H9 (cell line): ENCODE measurements around the gene VDAC2. TPM values are rescaled to one million over a fixed set of nuclear protein-coding genes. Genes with fewer than 3 reads are reported as not detected.

Experiments used
- DNase-seq: peaks from one replicate; pipeline ENCODE4 v3.0.0-alpha.2; 2017
- H2AFZ ChIP-seq: one replicate; pipeline ENCODE4 v1.6.1; 2013; ENCODE audit warnings: mild to moderate bottlenecking, low read length, control low read depth, moderate library complexity
- H2AK5ac ChIP-seq: 2 replicates; pipeline ENCODE4 v1.6.1; 2013; ENCODE audit warnings: low read length, control low read depth, mixed read lengths; ENCODE audit not compliant: insufficient read length
- H2BK120ac ChIP-seq: one replicate; pipeline ENCODE4 v1.6.1; 2013; ENCODE audit warnings: low read depth, mild to moderate bottlenecking, low read length, control low read depth, inconsistent platforms; ENCODE audit not compliant: poor library complexity, severe bottlenecking
- H2BK12ac ChIP-seq: 2 replicates; pipeline ENCODE4 v1.6.1; 2013; ENCODE audit warnings: low read length, control low read depth, mixed read lengths, low read depth; ENCODE audit not compliant: insufficient read length
- H2BK15ac ChIP-seq: 2 replicates; pipeline ENCODE4 v1.6.1; 2013; ENCODE audit warnings: low read depth, low read length, control low read depth
- H2BK20ac ChIP-seq: one replicate; pipeline ENCODE4 v1.6.1; 2013; ENCODE audit warnings: low read depth, mild to moderate bottlenecking, low read length, control low read depth, inconsistent platforms; ENCODE audit not compliant: poor library complexity, severe bottlenecking
- H2BK5ac ChIP-seq: 2 replicates; pipeline ENCODE4 v1.6.1; 2013; ENCODE audit warnings: low read length, control low read depth, mixed read lengths; ENCODE audit not compliant: insufficient read length
- H3K14ac ChIP-seq: 2 replicates; pipeline ENCODE4 v1.6.1; 2013; ENCODE audit warnings: low read length, control low read depth; ENCODE audit not compliant: insufficient read depth
- H3K18ac ChIP-seq: 2 replicates; pipeline ENCODE4 v1.6.1; 2013; ENCODE audit warnings: low read depth, mild to moderate bottlenecking, mixed read lengths, low read length, control low read depth; ENCODE audit not compliant: insufficient read length
- H3K23ac ChIP-seq: 2 replicates; pipeline ENCODE4 v1.6.1; 2013; ENCODE audit warnings: low read length, control low read depth, mixed read lengths, low read depth; ENCODE audit not compliant: insufficient read length
- H3K23me2 ChIP-seq: 2 replicates; pipeline ENCODE4 v1.6.1; 2013; ENCODE audit warnings: low read depth, mild to moderate bottlenecking, mixed read lengths, low read length, control low read depth; ENCODE audit not compliant: insufficient read length, poor library complexity, severe bottlenecking
- H3K27ac ChIP-seq: 2 replicates; pipeline ENCODE4 v1.5.1; 2013; ENCODE audit warnings: low read length, control low read depth, mixed read lengths, low read depth; ENCODE audit not compliant: insufficient read length
- H3K27me3 ChIP-seq: 2 replicates; pipeline ENCODE4 v1.6.1; 2013; ENCODE audit warnings: low read length, control low read depth, inconsistent platforms; ENCODE audit not compliant: insufficient read depth
- H3K4ac ChIP-seq: 2 replicates; pipeline ENCODE4 v1.6.1; 2013; ENCODE audit warnings: low read depth, mild to moderate bottlenecking, control low read depth, inconsistent platforms, low read length, moderate library complexity
- H3K4me1 ChIP-seq: 2 replicates; pipeline ENCODE4 v1.6.1; 2013; ENCODE audit warnings: low read length, control low read depth, inconsistent platforms; ENCODE audit not compliant: insufficient read depth
- H3K4me2 ChIP-seq: 2 replicates; pipeline ENCODE4 v1.6.1; 2013; ENCODE audit warnings: low read length, control low read depth, mixed read lengths; ENCODE audit not compliant: insufficient read length, insufficient read depth
- H3K56ac ChIP-seq: 2 replicates; pipeline ENCODE4 v1.6.1; 2013; ENCODE audit warnings: low read depth, mild to moderate bottlenecking, mixed read lengths, low read length, control low read depth; ENCODE audit not compliant: insufficient read length
- H3K79me1 ChIP-seq: 2 replicates; pipeline ENCODE4 v1.6.1; 2013; ENCODE audit warnings: low read depth, mild to moderate bottlenecking, moderate library complexity, low read length, control low read depth, inconsistent platforms; ENCODE audit not compliant: insufficient read depth, poor library complexity, severe bottlenecking
- H3K79me2 ChIP-seq: 2 replicates; pipeline ENCODE4 v1.6.1; 2013; ENCODE audit warnings: low read length, control low read depth, inconsistent platforms; ENCODE audit not compliant: insufficient read depth
- H3K9ac ChIP-seq: 2 replicates; pipeline ENCODE4 v1.6.1; 2013; ENCODE audit warnings: low read length, control low read depth, mixed read lengths; ENCODE audit not compliant: insufficient read length; ENCODE audit errors: extremely low read depth
- H3K9me3 ChIP-seq: one replicate; pipeline ENCODE4 v1.6.1; 2013; ENCODE audit warnings: low read depth, low read length, inconsistent platforms; ENCODE audit not compliant: control insufficient read depth
- H3T11ph ChIP-seq: one replicate; pipeline ENCODE4 v1.6.1; 2013; ENCODE audit warnings: mild to moderate bottlenecking, low read length, control low read depth, inconsistent platforms
- H4K20me1 ChIP-seq: one replicate; pipeline ENCODE4 v1.6.1; 2013; ENCODE audit not compliant: control insufficient read depth, insufficient read length, insufficient read depth
- H4K5ac ChIP-seq: 2 replicates; pipeline ENCODE4 v1.6.1; 2013; ENCODE audit warnings: low read depth, mild to moderate bottlenecking, mixed read lengths, low read length, control low read depth; ENCODE audit not compliant: insufficient read length
- H4K8ac ChIP-seq: replicated peaks from 2 replicates; pipeline ENCODE4 v1.6.1; 2013; ENCODE audit warnings: low read length, control low read depth, mixed read lengths, low read depth; ENCODE audit not compliant: insufficient read length
- H4K91ac ChIP-seq: 2 replicates; pipeline ENCODE4 v1.6.1; 2013; ENCODE audit warnings: low read depth, mild to moderate bottlenecking, moderate library complexity, mixed read lengths, low read length, control low read depth; ENCODE audit not compliant: insufficient read length
- H3K27ac Mint-ChIP-seq, 3 experiments: 2 replicates in 2 of 3; 3 replicates in 1 of 3; pipeline ENCODE4 v1.8.0; 2020 to 2021; ENCODE audit warnings: mixed read lengths in 3 of 3, mild to moderate bottlenecking in 1 of 3, moderate library complexity in 1 of 3
- H3K27me3 Mint-ChIP-seq: 2 replicates; pipeline ENCODE4 v1.8.0; 2021; ENCODE audit warnings: low read depth, mild to moderate bottlenecking, moderate library complexity, mixed read lengths
- H3K36me3 Mint-ChIP-seq, 3 experiments: 2 replicates in 2 of 3; 3 replicates in 1 of 3; pipeline ENCODE4 v1.8.0; 2020 to 2021; ENCODE audit warnings: low read depth in 3 of 3, mixed read lengths in 3 of 3; ENCODE audit not compliant: insufficient read depth in 1 of 3
- H3K4me1 Mint-ChIP-seq, 2 experiments: 2 replicates each; pipeline ENCODE4 v1.8.0; 2020; ENCODE audit warnings: mixed read lengths in 2 of 2
- H3K4me3 Mint-ChIP-seq, 2 experiments: 2 replicates in 1 of 2; 3 replicates in 1 of 2; pipeline ENCODE4 v1.8.0; 2020 to 2021; ENCODE audit warnings: mild to moderate bottlenecking in 2 of 2, mixed read lengths in 2 of 2, moderate library complexity in 1 of 2
- H3K9me3 Mint-ChIP-seq, 2 experiments: 2 replicates in 1 of 2; 3 replicates in 1 of 2; pipeline ENCODE4 v1.8.0; 2020; ENCODE audit warnings: mild to moderate bottlenecking in 2 of 2, mixed read lengths in 2 of 2, moderate library complexity in 1 of 2
- WGBS: extraction: QIAGEN DNeasy Blood & Tissue Kit; methylation state at CpG from one replicate; pipeline ENCODE4 v1.1.7; 2013; ENCODE audit warnings: missing lambda C conversion rate, low lambda C conversion rate, mixed read lengths; ENCODE audit not compliant: insufficient read length; ENCODE audit errors: extremely low coverage; 5-methylcytosine and 5-hydroxymethylcytosine counted together
- total RNA-seq: library from RNA; stranded (reverse); gene quantifications from 2 replicates; pipeline ENCODE4 v1.2.1, GENCODE V29; 2021
- TF ChIP-seq, protein P1 (sequence below): fragments of 200-600 bp; sonication (generic); conservative IDR thresholded peaks from 3 replicates; pipeline ENCODE4 v1.8.0; 2021; ENCODE audit warnings: antibody characterized with exemption, mild to moderate bottlenecking

Gene VDAC2
- total RNA-seq, 1 experiment from 2014 or later, result 271 TPM

DNA sequence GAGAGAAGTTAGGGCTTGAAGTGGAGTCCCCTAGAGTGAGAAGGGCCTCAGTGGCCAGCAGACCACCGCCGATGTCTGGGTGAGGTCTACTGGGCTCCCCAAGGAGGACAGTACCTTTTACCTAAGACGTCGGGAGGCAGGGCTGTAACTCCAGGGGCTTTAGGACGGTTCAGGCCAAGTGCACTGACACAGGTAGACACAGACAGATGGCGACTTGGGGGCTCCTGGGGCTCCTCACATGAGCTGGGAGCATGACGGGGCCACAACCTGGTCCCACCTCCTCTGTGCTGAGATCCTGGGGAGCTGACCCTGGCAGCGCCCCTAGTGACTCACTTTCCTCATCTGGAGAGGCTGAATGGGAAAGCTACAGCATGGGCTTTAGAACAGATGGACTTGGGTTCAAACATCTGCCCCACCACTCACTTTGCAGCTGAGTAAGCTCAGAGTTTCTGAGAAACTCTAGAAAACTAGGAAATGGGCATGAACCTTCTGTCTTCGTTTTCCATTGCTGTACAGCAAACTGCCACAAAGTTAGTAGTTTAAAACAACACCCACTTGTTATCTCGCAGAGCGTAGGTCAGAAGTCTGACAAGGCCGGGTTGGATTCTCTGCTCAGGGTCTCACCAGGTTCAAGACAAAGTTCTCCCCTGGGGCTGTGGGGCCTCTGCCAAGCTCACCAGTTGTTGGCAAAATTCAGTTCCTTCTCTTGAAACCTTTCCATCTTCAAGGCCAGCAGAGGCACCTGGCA lies 29.9 kb downstream of the VDAC2 start:
- Histone ChIP-seq H2BK120ac (no peak overlapping the region), H3K79me2 (no peaks in the 10 kb centered on the region), H4K91ac (no peak overlapping the region), H2BK12ac (no peak overlapping the region), H3K56ac (no peak overlapping the region), H2AFZ (no peak overlapping the region), H3K4ac (no peak overlapping the region), H3K23me2 (peaks cover under 1% of the 10 kb centered on the region), H3K27ac (no peak overlapping the region), H3K4me2 (no peak overlapping the region), H3K4me1 (no peaks in the 10 kb centered on the region; the same call in 1 of the 2 replicates), H3T11ph (no peak overlapping the region), H3K23ac (no peak overlapping the region), H3K79me1 (no peaks in the 10 kb centered on the region), H3K18ac (no peak overlapping the region), H2BK15ac (no peak overlapping the region), H4K8ac (no peak overlapping the region), H2AK5ac (no peak overlapping the region), H2BK20ac (no peak overlapping the region), H3K27me3 (no peaks in the 10 kb centered on the region), H4K20me1 (no peaks in the 10 kb centered on the region), H3K9me3 (no peaks in the 10 kb centered on the region), H2BK5ac (no peak overlapping the region), H4K5ac (no peak overlapping the region), H3K14ac (no peak overlapping the region), H3K9ac (no peak overlapping the region)
- no peaks in the 10 kb centered on the region for H3K9me3 Mint-ChIP-seq
- no peak for DNase-seq
- peaks cover 8 to 10% of the 10 kb centered on the region in 2 experiments for H3K4me1 Mint-ChIP-seq
- H3K27ac Mint-ChIP-seq, result no peak overlapping the region; a peak in 1 of 7 replicates
- no peak overlapping the region for H3K4me3 Mint-ChIP-seq
- no CpG with 5 or more reads among the region's 12 CpGs for WGBS
- peaks cover 4% of the 10 kb centered on the region for H3K27me3 Mint-ChIP-seq
- H3K36me3 Mint-ChIP-seq, result no peaks in the 10 kb centered on the region
- TF ChIP-seq, protein P1, sequence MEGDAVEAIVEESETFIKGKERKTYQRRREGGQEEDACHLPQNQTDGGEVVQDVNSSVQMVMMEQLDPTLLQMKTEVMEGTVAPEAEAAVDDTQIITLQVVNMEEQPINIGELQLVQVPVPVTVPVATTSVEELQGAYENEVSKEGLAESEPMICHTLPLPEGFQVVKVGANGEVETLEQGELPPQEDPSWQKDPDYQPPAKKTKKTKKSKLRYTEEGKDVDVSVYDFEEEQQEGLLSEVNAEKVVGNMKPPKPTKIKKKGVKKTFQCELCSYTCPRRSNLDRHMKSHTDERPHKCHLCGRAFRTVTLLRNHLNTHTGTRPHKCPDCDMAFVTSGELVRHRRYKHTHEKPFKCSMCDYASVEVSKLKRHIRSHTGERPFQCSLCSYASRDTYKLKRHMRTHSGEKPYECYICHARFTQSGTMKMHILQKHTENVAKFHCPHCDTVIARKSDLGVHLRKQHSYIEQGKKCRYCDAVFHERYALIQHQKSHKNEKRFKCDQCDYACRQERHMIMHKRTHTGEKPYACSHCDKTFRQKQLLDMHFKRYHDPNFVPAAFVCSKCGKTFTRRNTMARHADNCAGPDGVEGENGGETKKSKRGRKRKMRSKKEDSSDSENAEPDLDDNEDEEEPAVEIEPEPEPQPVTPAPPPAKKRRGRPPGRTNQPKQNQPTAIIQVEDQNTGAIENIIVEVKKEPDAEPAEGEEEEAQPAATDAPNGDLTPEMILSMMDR, result no peak
